Panc1 (cell line): ENCODE measurements around the gene ENTPD5.

Experiments used
- POLR2AphosphoS5 ChIP-seq: IDR thresholded peaks from 2 replicates; pipeline ENCODE4 v1.6.1; 2012; ENCODE audit warnings: mild to moderate bottlenecking, low read depth, low read length, moderate library complexity
- TF ChIP-seq, protein P1 (sequence below): fragments of 450-650 bp; IDR thresholded peaks from 2 replicates; pipeline ENCODE4 v1.5.1; 2017; ENCODE audit warnings: mild to moderate bottlenecking

DNA sequence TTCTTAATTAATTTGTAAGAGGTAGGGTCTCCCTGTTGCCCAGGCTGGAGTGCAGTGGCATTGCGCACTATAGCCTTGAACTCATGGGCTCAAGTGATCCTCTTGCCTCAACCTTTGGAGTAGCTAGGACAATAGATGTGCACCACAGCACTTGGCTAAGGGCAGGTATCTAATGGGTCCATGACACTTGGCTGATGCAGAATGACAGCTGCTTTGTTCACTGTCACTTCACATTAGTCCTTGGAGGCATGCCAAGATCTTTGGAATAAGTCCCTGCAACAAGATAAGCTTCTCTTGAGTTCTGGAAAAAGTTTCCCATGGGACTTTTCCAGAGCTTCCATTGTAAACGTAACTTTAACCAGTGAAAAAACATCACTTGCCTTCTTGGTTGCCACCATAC, 45.6 kb downstream of the ENTPD5 start:
- TF ChIP-seq, protein P1, sequence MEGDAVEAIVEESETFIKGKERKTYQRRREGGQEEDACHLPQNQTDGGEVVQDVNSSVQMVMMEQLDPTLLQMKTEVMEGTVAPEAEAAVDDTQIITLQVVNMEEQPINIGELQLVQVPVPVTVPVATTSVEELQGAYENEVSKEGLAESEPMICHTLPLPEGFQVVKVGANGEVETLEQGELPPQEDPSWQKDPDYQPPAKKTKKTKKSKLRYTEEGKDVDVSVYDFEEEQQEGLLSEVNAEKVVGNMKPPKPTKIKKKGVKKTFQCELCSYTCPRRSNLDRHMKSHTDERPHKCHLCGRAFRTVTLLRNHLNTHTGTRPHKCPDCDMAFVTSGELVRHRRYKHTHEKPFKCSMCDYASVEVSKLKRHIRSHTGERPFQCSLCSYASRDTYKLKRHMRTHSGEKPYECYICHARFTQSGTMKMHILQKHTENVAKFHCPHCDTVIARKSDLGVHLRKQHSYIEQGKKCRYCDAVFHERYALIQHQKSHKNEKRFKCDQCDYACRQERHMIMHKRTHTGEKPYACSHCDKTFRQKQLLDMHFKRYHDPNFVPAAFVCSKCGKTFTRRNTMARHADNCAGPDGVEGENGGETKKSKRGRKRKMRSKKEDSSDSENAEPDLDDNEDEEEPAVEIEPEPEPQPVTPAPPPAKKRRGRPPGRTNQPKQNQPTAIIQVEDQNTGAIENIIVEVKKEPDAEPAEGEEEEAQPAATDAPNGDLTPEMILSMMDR, result no peak
- TF ChIP-seq POLR2AphosphoS5, result no peak
